NCI-H2196 (cell line): ENCODE measurements around the gene ARHGAP15.

Experiments
- DNase-seq: peaks from one replicate; lab custom pipeline; 2025; ENCODE audit not compliant: unreplicated experiment; lab: John Stamatoyannopoulos, UW

The ARHGAP15 gene

DNA sequence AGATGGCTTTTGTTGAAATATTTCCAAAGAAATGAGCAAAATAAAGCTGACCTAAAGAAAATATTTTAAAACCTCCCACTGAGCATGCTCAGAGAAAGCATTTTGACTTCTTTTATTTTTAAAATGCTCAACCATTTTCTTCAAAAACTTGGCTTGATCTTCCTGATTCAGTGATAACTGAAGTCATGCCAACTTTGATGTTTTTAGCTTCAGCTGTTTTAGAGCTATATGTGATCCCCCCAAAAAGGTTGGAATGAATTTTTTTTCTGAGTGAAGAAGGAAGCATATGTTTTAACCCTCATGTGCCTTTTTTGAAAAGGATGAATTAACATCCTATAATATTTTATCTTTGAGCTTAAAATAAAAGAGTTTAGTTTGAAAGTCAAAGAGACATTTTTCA is 612.0 kb downstream of the ARHGAP15 start:
- DNase-seq: no peak

GRCh38 chr2:143742581-143742980 is 613.4 kb downstream of the ARHGAP15 start:
- no peak for DNase-seq

GRCh38 chr2:143744114-143744513 is 614.9 kb downstream of the ARHGAP15 start:
- no peak for DNase-seq

- no peak for DNase-seq
Measured at GRCh38 chr2:143745060-143745459, 615.8 kb downstream of the ARHGAP15 start.

- no peak for DNase-seq
Measured at GRCh38 chr2:143754742-143755141, 625.5 kb downstream of the ARHGAP15 start.

GRCh38 chr2:143758629-143759330 is 629.6 kb downstream of the ARHGAP15 start:
- no peak for DNase-seq

DNA sequence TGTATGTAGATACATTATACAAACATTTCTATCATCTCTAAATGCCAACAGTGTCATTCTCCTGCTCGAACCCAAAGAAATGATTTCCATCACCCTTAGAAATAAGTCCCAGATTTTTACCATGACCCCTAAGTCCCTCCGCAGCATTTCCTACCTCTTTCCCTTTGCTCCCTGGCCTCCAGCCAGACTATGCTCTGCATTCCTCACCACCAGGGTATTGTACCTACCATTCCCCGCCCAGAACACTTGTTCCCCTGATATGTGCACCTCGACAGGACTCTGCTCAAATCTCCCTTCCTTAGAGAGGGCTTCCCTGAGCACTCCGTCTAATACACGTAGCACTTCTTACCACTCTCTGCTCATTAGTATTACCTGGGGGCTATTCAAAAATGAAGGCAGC is 630.2 kb downstream of the ARHGAP15 start:
- no peak for DNase-seq

GRCh38 chr2:143762176-143762928 is 633.1 kb downstream of the ARHGAP15 start:
- no peak for DNase-seq

GRCh38 chr2:143764261-143764660 is 635.0 kb downstream of the ARHGAP15 start:
- no peak for DNase-seq

GRCh38 chr2:143764706-143765105 is 635.5 kb downstream of the ARHGAP15 start:
- DNase-seq: no peak

GRCh38 chr2:143768991-143769390 is 639.8 kb downstream of the ARHGAP15 start:
- DNase-seq: no peak

DNA sequence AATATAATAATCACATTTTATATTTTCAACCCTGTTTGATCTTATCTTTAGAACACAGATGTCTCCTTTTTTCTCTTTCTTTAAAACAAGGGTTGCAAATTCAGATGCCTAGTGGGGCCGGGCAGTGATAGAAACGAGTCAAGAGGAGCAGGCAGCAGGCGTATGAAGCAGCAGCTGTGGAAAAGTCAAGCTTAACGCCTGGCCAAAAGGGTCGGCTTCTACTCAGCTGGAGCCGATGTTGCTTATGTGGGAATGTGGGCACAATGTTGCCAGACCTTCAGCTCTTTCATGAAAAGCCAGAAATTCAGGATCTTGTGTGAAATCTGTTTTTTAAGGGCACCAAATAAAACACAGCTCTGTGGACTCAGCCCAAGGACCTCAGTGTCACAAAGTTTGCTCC is 642.7 kb downstream of the ARHGAP15 start:
- DNase-seq: no peak

GRCh38 chr2:143776526-143777297 is 647.5 kb downstream of the ARHGAP15 start:
- DNase-seq: no peak

DNA sequence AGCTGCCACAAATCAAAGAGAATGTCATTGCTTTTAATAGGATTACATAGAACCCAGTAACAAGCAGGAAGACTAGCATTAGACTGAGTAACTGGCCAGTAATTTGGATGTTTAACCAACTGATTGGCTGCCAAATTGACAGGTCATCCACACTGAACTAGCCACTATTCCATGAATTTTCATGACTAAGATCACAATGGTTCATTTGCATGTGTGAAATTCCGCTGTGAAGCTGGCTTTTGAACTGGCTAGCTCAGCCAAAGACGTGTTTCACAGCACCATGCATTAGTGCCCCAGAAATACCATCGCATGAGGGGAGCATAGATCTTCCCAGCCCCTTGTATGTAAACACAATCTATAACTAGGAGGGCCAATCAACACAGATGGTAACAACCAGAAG is 649.8 kb downstream of the ARHGAP15 start:
- DNase-seq: no peak

GRCh38 chr2:143786026-143786765 is 657.0 kb downstream of the ARHGAP15 start:
- DNase-seq: no peak

- no peak for DNase-seq
Measured at GRCh38 chr2:143787674-143788073, 658.5 kb downstream of the ARHGAP15 start.

- DNase-seq: no peak
Measured at GRCh38 chr2:143792602-143793001, 663.4 kb downstream of the ARHGAP15 start.

- DNase-seq: no peak
Measured at GRCh38 chr2:143793381-143793780, 664.2 kb downstream of the ARHGAP15 start.

GRCh38 chr2:143796051-143796450 is 666.8 kb downstream of the ARHGAP15 start:
- DNase-seq: no peak

DNA sequence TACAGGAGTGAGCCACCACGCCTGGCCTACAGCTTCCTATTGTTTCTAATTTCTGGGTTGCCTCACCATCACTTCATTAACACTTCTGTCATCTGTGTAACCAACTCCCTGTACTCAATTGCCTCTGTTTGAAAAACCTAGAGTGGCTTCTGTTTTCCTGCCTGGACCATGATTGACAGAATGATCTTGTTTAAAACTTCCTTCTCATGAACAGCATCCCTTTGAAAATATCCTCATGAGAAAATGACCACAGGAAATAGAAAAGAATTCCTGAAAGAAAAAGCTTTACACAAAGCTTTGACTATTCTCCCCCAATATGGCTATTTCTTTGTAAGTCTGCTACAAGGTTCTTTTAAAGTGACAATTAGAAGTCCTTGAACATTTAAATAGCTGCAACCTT is 672.3 kb downstream of the ARHGAP15 start:
- no peak for DNase-seq

- no peak for DNase-seq
Measured at GRCh38 chr2:143802242-143802641, 673.0 kb downstream of the ARHGAP15 start.
